HEK293T (cell line): ENCODE measurements around the gene CLASP1.
"Not testable (repeated sequence)": the region's sequence is repeated elsewhere in the genome, so short reads cannot be mapped to it uniquely, and the experiment has no call there.

Experiments used
- CTCF ChIA-PET: fragments of 350-600 bp; formaldehyde crosslinking; extraction: SDS; loops from one replicate; lab custom pipeline; 2021; ENCODE audit warnings: antibody characterized with exemption, inconsistent platforms; lab: Yijun Ruan, JAX
- POLR2A ChIA-PET: fragments of 350-600 bp; formaldehyde crosslinking; extraction: SDS; loops from one replicate; lab custom pipeline; 2020; ENCODE audit warnings: antibody characterized with exemption, inconsistent platforms; lab: Yijun Ruan, JAX
- DNase-seq: peaks from one replicate; pipeline ENCODE4 v3.0.0; 2012; ENCODE audit warnings: mixed read lengths; ENCODE audit errors: extremely low spot score
- ARNT ChIP-seq: fragments of 450-650 bp; IDR thresholded peaks from 2 replicates; pipeline ENCODE4 v1.6.1; 2017; ENCODE audit warnings: mild to moderate bottlenecking
- BHLHE40 ChIP-seq: fragments of 450-650 bp; IDR thresholded peaks from 2 replicates; pipeline ENCODE4 v1.6.1; 2016; ENCODE audit warnings: mild to moderate bottlenecking, moderate library complexity, borderline replicate concordance
- CTBP1 ChIP-seq: fragments of 450-650 bp; IDR thresholded peaks from 2 replicates; pipeline ENCODE4 v1.6.1; 2016; ENCODE audit warnings: borderline replicate concordance
- ELF4 ChIP-seq: fragments of 450-650 bp; IDR thresholded peaks from 2 replicates; pipeline ENCODE4 v1.6.1; 2017; ENCODE audit warnings: antibody characterized with exemption
- FOXA1 ChIP-seq: fragments of 450-650 bp; IDR thresholded peaks from 2 replicates; pipeline ENCODE4 v1.6.1; 2016; ENCODE audit warnings: mild to moderate bottlenecking
- FOXK2 ChIP-seq: fragments of 450-650 bp; IDR thresholded peaks from 2 replicates; pipeline ENCODE4 v1.6.1; 2016; ENCODE audit warnings: mild to moderate bottlenecking
- FOXM1 ChIP-seq: fragments of 450-650 bp; IDR thresholded peaks from 2 replicates; pipeline ENCODE4 v1.6.1; 2017; ENCODE audit warnings: mild to moderate bottlenecking, borderline replicate concordance
- HDGF ChIP-seq: fragments of 450-650 bp; IDR thresholded peaks from 2 replicates; pipeline ENCODE4 v1.6.1; 2017; ENCODE audit warnings: antibody characterized with exemption, borderline replicate concordance
- L3MBTL2 ChIP-seq: fragments of 450-650 bp; conservative IDR thresholded peaks from 2 replicates; pipeline ENCODE4 v1.6.1; 2016; ENCODE audit warnings: mild to moderate bottlenecking
- LEF1 ChIP-seq: fragments of 450-650 bp; IDR thresholded peaks from 2 replicates; pipeline ENCODE4 v1.6.1; 2017; ENCODE audit warnings: mild to moderate bottlenecking, borderline replicate concordance
- NFRKB ChIP-seq: fragments of 450-650 bp; IDR thresholded peaks from 2 replicates; pipeline ENCODE4 v1.6.1; 2016; ENCODE audit warnings: mild to moderate bottlenecking, moderate library complexity
- PKNOX1 ChIP-seq: fragments of 450-650 bp; IDR thresholded peaks from 2 replicates; pipeline ENCODE4 v1.6.1; 2016
- SP1 ChIP-seq: fragments of 450-650 bp; IDR thresholded peaks from 2 replicates; pipeline ENCODE4 v1.6.1; 2017
- SUZ12 ChIP-seq: fragments of 450-650 bp; IDR thresholded peaks from 2 replicates; pipeline ENCODE4 v1.6.1; 2016; ENCODE audit warnings: mild to moderate bottlenecking
- TARDBP ChIP-seq: fragments of 450-650 bp; IDR thresholded peaks from 2 replicates; pipeline ENCODE4 v1.6.1; 2016
- ZNF384 ChIP-seq: fragments of 450-650 bp; IDR thresholded peaks from 2 replicates; pipeline ENCODE4 v1.6.1; 2016

CLASP1 gene

GRCh38 chr2:121340926-121341325 is 308.3 kb downstream of the CLASP1 start:
- no peak for TF ChIP-seq L3MBTL2
- no peak for TF ChIP-seq FOXA1
- TF ChIP-seq ARNT: no peak
- CTCF ChIA-PET: no interaction called here
- no peak for DNase-seq
- POLR2A ChIA-PET: interaction anchor here (1.0 kb wide), 1 partner anchor 12 kb away, joined by 3 read pairs; no protein-coding TSS in a partner anchor

- DNase-seq: no peak
- ChIA-PET POLR2A (no interaction called here), CTCF (interaction anchor here (1.1 kb wide), 1 partner anchor 18 kb away, joined by 3 read pairs; no protein-coding TSS in a partner anchor)
- no peak for TF ChIP-seq LEF1
- no peak for TF ChIP-seq FOXA1
- TF ChIP-seq SUZ12: no peak
- no peak for TF ChIP-seq TARDBP
Measured at GRCh38 chr2:121338281-121338680, 311.0 kb downstream of the CLASP1 start.

- POLR2A ChIA-PET: no interaction called here
- CTCF ChIA-PET: no interaction called here
- no peak for DNase-seq
- TF ChIP-seq FOXA1 (no peak), LEF1 (no peak), HDGF (no peak), SUZ12 (no peak), ARNT (no peak), FOXM1 (no peak), SP1 (no peak), ZNF384 (no peak), FOXK2 (no peak), BHLHE40 (no peak), L3MBTL2 (no peak)
Measured at GRCh38 chr2:121336528-121337294, 312.6 kb downstream of the CLASP1 start.

GRCh38 chr2:121335294-121336290 is 313.7 kb downstream of the CLASP1 start:
- CTCF ChIA-PET: interaction anchor here (1.3 kb wide), 1 partner anchor 21 kb away, joined by 4 read pairs; no protein-coding TSS in a partner anchor
- no peak for DNase-seq
- no peak for TF ChIP-seq FOXA1
- no peak for TF ChIP-seq LEF1
- TF ChIP-seq FOXK2: no peak
- TF ChIP-seq CTBP1: no peak
- no peak for TF ChIP-seq NFRKB
- no peak for TF ChIP-seq HDGF
- no peak for TF ChIP-seq ARNT
- no peak for TF ChIP-seq ZNF384
- TF ChIP-seq ELF4: no peak
- no peak for TF ChIP-seq SUZ12
- POLR2A ChIA-PET: no interaction called here

GRCh38 chr2:121334581-121335293 is 314.5 kb downstream of the CLASP1 start:
- POLR2A ChIA-PET: no interaction called here
- TF ChIP-seq FOXK2 (no peak), SP1 (no peak), FOXM1 (no peak), LEF1 (no peak), TARDBP (no peak), FOXA1 (no peak)
- CTCF ChIA-PET: interaction anchor here (1.3 kb wide), 1 partner anchor 22 kb away, joined by 4 read pairs; no protein-coding TSS in a partner anchor
- no peak for DNase-seq

GRCh38 chr2:121333834-121334558 is 315.3 kb downstream of the CLASP1 start:
- no peak for TF ChIP-seq PKNOX1
- TF ChIP-seq TARDBP: no peak
- no peak for TF ChIP-seq HDGF
- TF ChIP-seq L3MBTL2: no peak
- TF ChIP-seq SP1: no peak
- TF ChIP-seq FOXA1: no peak
- TF ChIP-seq LEF1: no peak
- no peak for TF ChIP-seq CTBP1
- no peak for TF ChIP-seq ZNF384
- no peak for TF ChIP-seq FOXK2
- TF ChIP-seq ARNT: no peak
- no peak for TF ChIP-seq ELF4
- no peak for DNase-seq
- ChIA-PET POLR2A (no interaction called here), CTCF (interaction anchor here (1.3 kb wide), 1 partner anchor 23 kb away, joined by 4 read pairs; no protein-coding TSS in a partner anchor)

GRCh38 chr2:121333231-121333630 is 316.0 kb downstream of the CLASP1 start:
- TF ChIP-seq NFRKB (no peak), L3MBTL2 (no peak), ARNT (no peak), FOXA1 (no peak)
- no peak for DNase-seq
- POLR2A ChIA-PET: no interaction called here
- CTCF ChIA-PET: no interaction called here

- POLR2A ChIA-PET, DNase-seq, CTCF ChIA-PET: not testable (repeated sequence)
Measured at GRCh38 chr2:121331324-121331723, 317.9 kb downstream of the CLASP1 start.
